Left lobe of liver (tissue), 2 donors: ENCODE measurements around the gene LMO7. TPM values are rescaled to one million over a fixed set of nuclear protein-coding genes. Genes with fewer than 3 reads are reported as not detected.
"Not testable (repeated sequence)": the region's sequence is repeated elsewhere in the genome, so short reads cannot be mapped to it uniquely, and the experiment has no call there.

Source experiments
- ATAC-seq: fragments of 200-7000 bp; cut with Tn5 transposase; one replicate; pipeline ENCODE4 v1.9.1; 2020; ENCODE audit warnings: mild to moderate bottlenecking, moderate library complexity
- DNase-seq: peaks from one replicate; pipeline ENCODE4 v3.0.0-alpha.2; 2020; ENCODE audit warnings: low spot score
- total RNA-seq: library from RNA; stranded (reverse); gene quantifications from one replicate; pipeline ENCODE4 v1.2.1, GENCODE V29; 2021
- donor health status: DM: no; HTN: no; CAD: no; lungs with moderate emphysema.
- donor health status: DM: no; HTN: yes; CAD: no.

The LMO7 gene
- total RNA-seq, 1 donor from 2014 or later, result 52.0 TPM

DNA sequence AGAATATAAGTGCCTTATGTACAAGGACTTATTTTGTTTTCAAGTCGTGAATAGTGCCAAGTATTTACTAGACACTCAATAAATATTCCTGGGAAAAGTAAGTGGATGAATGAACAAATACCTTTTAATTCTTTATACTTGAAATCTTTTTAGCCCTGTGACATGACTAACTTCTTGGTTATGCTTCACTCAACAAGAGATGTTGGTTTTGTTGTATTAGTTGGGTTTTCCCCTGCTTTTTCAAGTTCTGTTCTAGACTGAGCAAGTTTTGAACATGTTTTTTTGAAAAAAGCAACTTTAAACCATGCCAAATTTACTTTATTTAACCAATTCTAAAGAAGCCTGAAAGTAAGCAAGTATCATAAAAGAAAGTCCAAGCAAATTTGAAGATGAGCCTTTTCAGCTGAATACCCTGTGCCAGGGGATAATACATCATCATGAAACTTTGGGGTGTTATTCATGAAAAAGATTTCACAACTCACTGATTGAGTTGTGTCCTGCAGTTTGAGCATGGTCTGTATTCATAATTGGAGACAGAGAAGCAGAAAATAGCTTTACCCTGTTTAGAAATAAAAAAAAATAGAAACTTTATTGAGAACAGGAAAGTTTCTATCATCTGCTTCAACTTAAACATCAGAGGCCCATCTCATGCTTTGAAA, 11.1 kb downstream of the LMO7 start:
- no peak for DNase-seq
- no peak for ATAC-seq

- ATAC-seq (no peak), DNase-seq (no peak)
These were observed 12.3 kb downstream of the LMO7 start for GRCh38 chr13:75648446-75648845.

GRCh38 chr13:75651013-75651412, 14.9 kb downstream of the LMO7 start:
- ATAC-seq, result no peak
- no peak for DNase-seq

GRCh38 chr13:75652726-75653125, 16.6 kb downstream of the LMO7 start:
- DNase-seq, result no peak
- ATAC-seq, result no peak

GRCh38 chr13:75656425-75656989, 20.4 kb downstream of the LMO7 start:
- ATAC-seq (no peak), DNase-seq (no peak)

- no peak for ATAC-seq
- no peak for DNase-seq
These were observed 21.0 kb downstream of the LMO7 start for GRCh38 chr13:75657111-75657510.

GRCh38 chr13:75660694-75661093, 24.6 kb downstream of the LMO7 start:
- DNase-seq (no peak), ATAC-seq (no peak)

DNA sequence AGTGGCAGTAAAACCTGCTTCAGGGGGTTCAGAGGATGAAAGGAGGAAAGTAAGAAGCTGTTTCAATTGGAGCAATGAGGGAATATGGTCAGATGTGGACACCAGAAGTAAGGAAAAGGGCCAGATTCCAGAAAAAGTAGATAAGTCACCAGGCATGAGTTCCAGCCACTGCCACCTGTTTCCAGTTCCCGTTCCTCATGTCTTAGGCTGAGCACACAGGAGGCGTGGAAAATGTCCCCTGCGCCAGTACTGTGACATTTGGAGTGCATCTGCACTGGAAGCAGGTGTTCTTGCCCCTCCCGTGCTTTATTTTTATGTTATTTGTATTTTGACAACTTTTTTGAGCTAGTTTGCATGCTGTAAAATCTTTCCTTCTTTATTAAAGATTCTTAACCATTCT, 25.3 kb downstream of the LMO7 start:
- DNase-seq (no peak), ATAC-seq (no peak)

DNA sequence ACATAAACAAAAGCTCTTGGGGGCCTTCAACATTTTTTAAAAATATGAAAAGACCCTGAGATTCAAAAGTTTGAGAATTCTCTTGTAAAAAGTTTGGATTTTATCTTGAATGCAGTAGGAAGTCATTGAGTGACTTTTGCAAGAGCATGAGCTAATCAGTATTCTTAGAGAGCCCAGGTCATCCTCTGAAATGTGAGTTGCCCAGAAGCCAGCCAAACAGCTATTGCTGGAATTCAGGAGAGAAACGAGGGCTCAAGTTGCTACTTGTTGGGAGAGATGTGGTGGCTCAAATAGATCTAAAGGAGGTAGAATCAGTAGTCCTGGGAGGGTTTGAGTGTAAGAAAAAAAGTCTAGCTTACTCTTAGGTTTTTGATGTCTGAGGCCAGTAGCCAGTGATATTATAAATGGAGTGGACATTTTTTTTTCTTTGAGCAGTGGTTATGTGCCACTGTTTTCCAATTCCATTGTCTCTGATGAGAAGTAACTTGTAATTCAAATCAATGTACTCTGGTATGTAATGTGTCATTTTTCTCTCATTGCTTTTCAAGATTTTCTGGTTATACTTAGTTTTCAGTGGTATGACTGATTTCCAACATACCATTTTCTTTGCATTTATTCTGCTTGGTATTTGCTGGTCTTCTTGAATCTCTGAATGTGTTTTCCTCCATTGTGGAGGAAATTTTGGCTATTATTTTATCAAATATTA, 30.7 kb downstream of the LMO7 start:
- ATAC-seq (no peak), DNase-seq (no peak)

GRCh38 chr13:75669706-75670105, 33.6 kb downstream of the LMO7 start:
- ATAC-seq, result no peak
- DNase-seq, result no peak

GRCh38 chr13:75670496-75670895, 34.4 kb downstream of the LMO7 start:
- DNase-seq, result no peak
- no peak for ATAC-seq

DNA sequence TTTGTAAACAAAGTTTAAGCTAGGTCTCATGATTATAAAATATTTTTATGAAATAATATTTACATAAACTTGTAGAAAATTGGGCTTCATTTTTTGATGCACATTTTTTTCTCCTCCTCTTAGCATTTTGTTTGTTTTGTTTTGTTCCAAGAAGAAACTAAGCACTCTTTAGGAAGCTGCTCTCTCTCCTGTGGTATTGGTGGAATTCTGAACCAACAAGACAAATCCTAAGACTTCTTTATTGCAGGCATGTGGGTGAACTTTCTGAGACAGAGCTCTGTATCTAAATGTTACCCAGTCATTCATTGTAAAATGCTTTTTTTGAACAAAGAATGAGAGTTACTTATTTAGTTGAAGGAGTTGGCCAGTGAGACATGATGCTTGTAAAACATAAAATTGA, 39.3 kb downstream of the LMO7 start:
- peak; percentile 19 for ATAC-seq
- no peak for DNase-seq

DNA sequence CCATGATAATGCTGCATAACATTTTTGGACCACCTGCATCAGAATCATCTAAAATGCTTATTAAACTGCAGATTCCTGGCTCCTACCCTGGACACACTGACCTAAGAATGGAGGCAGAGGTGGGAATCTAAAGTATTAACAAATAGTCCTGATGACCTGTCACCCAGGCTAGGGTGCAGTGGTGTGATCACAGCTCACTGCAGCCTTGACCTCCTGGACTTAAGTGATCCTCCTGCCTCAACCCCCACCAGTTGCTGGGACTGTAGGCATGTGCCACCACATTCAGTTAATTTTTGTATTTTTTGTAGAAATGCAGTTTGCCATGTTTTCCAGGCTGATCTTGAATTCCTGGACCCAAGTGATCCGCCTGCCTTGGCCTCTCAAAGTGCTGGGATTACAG, 43.3 kb downstream of the LMO7 start:
- DNase-seq (no peak), ATAC-seq (no peak)

GRCh38 chr13:75680251-75680650, 44.1 kb downstream of the LMO7 start:
- DNase-seq, ATAC-seq: not testable (repeated sequence)

- DNase-seq (no peak), ATAC-seq (no peak)
These were observed 46.2 kb downstream of the LMO7 start for GRCh38 chr13:75682326-75682725.

DNA sequence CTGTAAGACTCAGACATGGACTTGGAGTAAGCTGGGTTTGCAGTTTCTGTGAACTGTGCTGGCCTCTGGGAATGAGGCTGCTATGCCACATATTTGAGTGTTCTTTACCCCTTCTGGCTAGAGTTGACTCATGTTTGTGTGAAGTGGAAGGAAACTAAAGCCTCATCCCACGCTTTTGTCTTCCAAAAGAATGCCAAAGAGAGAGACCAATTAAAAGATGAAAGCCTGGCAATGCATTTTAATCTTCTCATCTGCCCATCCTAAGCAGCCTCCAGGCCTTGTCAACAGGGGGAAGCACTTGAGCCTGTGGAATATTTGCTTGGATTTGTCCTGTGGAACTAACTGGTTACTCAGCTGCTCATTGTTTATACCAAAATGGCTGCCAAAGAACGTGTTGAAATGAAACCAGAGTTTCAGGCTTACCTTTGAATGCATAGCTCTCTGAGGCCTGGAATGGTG, 49.1 kb downstream of the LMO7 start:
- ATAC-seq, result no peak

GRCh38 chr13:75687150-75687763, 51.1 kb downstream of the LMO7 start:
- ATAC-seq (peak; percentile 79), DNase-seq (no peak)

More for the DNA sequence above, 49.1 kb downstream of the LMO7 start:
- no peak for DNase-seq

GRCh38 chr13:75689686-75690085, 53.6 kb downstream of the LMO7 start:
- ATAC-seq, result no peak

GRCh38 chr13:75690607-75691006, 54.5 kb downstream of the LMO7 start:
- DNase-seq (no peak), ATAC-seq (no peak)

More at GRCh38 chr13:75689686-75690085, 53.6 kb downstream of the LMO7 start:
- DNase-seq, result no peak

- ATAC-seq (no peak), DNase-seq (no peak)
These were observed 55.1 kb downstream of the LMO7 start for GRCh38 chr13:75691183-75691582.

GRCh38 chr13:75693227-75693626, 57.1 kb downstream of the LMO7 start:
- DNase-seq, result no peak
- ATAC-seq, result no peak

GRCh38 chr13:75694722-75695121, 58.6 kb downstream of the LMO7 start:
- DNase-seq, result no peak
- no peak for ATAC-seq
